Measurements from ENCODE around the gene CXXC5.
A peak's percentile ranks its signal among the peaks of the same experiment; 100 is the strongest.

Gene CXXC5

GRCh38 chr5:139682016-139682975 lies 34.1 kb downstream of the CXXC5 start:
- no peak for DNase-seq (ENCODE audit: low read depth)

DNA sequence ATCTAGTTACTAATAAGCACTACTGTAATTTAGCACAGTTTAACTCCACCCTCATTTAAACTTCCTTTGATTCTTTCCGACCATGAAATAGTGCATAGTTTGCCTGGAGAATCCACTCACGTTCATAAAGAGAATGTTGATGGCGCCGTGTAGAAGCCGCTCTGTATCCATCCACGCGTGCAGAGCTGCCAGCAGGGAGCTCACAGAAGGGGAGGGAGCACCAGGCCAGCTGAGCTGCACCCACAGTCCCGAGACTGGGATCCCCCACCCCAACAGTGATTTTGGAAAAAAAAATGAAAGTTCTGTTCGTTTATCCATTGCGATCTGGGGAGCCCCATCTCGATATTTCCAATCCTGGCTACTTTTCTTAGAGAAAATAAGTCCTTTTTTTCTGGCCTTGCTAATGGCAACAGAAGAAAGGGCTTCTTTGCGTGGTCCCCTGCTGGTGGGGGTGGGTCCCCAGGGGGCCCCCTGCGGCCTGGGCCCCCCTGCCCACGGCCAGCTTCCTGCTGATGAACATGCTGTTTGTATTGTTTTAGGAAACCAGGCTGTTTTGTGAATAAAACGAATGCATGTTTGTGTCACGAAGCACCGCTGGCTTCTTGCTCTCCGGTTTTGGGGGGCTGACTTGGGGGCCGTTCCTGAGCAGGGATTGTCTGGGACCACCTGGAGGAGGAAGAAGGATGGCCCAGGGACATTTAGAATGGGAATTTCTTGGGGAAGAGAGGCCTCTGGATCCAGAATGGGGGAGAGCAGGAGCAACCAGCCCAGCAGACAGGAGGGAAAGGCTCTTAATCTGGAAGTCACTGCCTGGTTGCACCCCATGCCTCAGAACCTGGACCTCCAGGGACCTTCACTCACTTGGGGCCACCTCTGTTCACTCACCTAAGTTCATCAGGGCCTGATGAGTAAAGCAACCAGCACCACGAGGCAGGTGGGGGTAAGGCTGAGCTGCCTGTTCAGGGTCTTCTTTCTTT lies 35.4 kb downstream of the CXXC5 start:
- DNase-seq (ENCODE audit: low read depth), result no peak

- DNase-seq (ENCODE audit: low read depth), result no peak
Measured at GRCh38 chr5:139684350-139684880, 36.3 kb downstream of the CXXC5 start.

DNA sequence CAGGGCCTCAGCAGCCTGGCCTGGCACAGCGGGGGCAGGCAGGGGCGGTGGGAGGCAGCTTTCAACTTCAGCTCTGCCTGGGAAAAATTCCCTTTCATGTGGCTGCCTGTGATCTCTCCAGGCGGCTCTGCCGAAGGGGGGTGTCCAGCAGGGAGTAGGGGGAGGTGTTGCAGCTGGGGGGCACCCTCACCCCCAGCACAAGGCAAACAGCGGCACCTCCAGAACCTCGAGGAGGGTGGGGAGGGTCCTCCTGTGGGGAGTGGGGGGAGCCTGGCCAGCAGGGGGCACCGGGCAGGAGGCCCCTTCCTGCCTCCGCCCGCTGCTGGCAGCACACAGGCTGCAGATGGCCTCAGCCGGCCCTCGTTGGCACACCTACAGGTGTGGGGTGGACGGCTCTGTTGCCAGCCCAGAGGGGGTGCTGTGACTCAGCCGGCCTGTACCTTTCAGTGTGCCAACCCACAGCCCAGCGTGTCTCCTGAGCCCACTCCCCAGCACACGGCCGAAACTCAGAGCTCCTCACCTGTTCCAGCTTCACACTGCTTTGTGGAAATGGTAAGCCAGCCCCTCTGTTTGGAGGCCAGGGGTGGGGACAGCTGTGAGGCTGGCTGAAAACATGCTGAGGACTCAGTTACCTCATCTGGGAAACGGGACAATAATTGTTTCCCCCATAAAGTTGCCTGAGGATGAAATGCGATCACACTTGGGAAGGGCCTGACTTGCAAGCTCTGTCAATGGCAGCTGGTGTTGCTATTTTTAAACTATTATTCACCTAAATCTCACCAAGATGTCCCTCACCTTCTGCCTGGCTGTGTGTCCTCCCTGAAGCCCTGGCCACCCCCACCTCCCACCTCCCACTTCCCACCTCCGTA lies 37.0 kb downstream of the CXXC5 start:
- no peak for DNase-seq (ENCODE audit: low read depth)

DNA sequence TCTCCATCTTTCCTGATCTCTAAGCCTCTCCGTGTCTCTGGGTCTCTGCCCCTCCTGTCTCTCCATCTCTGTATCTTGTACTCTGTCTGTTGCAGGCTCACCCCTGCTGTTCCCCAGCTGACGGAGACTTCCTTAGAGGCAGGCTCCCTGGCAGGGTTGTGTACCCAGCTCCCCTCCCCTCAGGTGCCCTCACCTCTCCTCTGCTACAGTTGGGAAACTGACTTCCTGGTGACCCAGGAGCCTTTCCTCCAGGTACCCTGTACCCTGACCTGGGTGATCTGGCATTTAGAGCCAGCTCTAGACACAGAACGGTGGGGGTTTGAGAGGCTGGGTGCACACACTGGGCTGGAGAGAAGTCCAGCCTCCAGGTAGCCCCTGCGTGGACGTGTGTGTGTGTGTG lies 37.7 kb downstream of the CXXC5 start:
- DNase-seq (ENCODE audit: low read depth), result no peak

DNA sequence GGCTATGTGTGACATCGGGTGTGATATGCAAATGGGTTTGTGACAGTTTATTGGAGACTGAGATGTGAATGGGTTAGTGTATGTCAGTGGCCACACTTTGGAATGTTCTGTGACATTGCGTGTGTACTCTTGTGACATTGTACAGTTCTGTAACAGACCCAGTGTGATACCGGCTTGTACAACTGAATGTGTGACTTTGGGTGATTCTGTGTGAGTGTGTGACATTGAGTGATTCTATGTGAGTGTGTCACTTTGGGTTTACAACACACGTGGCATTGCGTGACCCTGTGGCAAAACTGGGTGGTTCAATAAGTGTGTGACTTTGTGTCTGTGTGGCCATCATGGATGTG lies 38.2 kb downstream of the CXXC5 start:
- no peak for DNase-seq (ENCODE audit: low read depth)

- DNase-seq (ENCODE audit: low read depth), result no peak
Measured at GRCh38 chr5:139686706-139687441, 38.7 kb downstream of the CXXC5 start.

DNA sequence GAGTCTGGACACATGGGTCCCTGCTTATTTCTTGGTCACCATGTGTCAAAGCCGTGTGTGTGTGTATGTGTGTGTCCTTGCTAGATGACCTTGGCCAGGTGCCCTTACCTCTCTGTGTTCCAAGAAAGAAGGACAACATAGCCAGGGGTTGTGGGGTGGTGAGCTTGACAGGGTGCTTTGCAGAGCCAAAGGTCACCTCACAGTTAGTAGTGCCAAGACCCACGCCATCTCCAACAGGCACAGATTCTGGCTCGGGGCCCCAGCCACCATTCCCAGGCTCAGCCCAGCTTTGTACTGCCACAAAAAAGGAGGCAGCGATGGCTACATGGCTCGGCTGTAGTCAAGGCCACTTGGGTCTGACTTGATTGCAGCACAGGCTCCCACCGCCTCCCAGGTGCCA lies 39.5 kb downstream of the CXXC5 start:
- DNase-seq (ENCODE audit: low read depth), result no peak

- DNase-seq (ENCODE audit: low read depth), result no peak
Measured at GRCh38 chr5:139688088-139688702, 40.0 kb downstream of the CXXC5 start.

- DNase-seq (ENCODE audit: low read depth), result no peak
Measured at GRCh38 chr5:139688751-139689372, 40.7 kb downstream of the CXXC5 start.

GRCh38 chr5:139689631-139690063 lies 41.5 kb downstream of the CXXC5 start:
- no peak for DNase-seq (ENCODE audit: low read depth)

DNA sequence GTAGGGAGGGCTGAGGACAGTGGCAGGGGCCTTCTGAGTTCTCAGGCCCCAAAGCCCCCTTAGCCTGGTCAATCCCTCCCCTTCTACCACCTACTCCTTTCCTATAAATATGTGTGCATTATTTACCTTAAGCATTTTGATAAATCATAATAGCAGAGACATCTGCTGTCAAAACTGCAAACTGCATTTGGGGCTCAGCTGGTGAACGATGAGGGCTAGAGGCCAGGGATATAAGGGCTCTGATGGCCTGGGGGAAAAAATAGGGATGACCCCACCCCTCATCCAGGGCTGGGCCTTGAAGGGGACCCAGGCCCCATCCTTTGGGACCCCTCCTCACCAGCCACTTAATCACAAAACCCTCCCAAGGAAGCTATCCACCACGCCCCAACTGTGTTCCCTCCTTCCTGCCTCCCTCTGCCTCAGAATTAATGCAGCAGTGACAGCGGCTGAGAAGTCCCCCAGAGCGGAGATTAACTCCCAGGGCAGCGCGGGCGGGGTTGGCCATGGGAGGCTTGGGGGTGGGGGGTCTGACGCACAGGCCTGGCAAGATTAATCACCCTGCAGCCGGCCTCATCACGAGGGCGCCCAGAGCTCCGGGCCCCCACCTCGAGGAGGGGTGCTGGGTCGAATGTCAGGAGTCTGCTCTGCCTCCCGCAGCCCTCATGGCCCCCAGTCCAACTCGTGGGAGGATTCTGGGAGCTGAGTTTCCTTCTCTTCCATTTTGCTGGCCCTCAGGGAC lies 42.1 kb downstream of the CXXC5 start:
- DNase-seq (ENCODE audit: low read depth), result peak; percentile 64

DNA sequence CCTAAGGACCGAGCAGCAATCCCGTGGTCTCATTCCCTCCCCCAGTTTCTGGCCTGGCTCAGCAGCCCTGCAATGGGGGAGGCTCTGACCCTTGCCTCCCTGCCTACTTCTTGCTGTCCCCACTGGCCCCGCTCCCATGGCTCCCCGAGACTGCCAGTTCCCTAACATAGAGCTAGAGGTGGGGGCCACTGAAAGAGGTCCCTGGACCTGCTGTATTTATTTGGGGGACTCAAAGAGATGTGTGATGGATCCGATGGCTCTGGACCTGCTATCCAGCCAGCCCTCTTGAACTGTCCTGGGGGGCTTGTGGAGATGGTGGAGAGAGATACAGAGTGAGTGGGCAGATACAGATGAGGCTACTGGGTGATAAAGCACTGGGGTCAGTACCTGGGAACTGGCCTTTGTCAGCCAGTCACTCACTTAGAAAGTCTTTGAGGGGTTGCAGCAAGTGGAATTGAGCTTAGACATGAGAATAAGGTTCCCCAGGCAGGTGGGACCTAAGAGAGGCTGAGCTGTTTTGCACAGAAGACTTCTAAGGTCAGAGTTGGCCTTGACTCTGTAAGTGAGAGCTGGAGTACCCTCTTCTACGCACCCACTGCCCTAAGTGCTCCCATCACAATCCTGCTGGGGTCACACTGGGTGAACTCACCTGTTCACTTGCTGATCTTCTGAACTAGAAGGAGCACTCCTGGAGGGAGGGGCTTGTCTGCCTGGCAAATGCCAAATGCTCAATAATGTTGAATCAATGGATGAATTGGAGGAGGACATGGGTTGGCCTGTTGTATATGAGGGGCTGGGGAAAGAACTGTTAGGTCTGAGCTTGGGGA lies 42.9 kb downstream of the CXXC5 start:
- no peak for DNase-seq (ENCODE audit: low read depth)

- no peak for DNase-seq (ENCODE audit: low read depth)
Measured at GRCh38 chr5:139692148-139692547, 44.0 kb downstream of the CXXC5 start.

DNA sequence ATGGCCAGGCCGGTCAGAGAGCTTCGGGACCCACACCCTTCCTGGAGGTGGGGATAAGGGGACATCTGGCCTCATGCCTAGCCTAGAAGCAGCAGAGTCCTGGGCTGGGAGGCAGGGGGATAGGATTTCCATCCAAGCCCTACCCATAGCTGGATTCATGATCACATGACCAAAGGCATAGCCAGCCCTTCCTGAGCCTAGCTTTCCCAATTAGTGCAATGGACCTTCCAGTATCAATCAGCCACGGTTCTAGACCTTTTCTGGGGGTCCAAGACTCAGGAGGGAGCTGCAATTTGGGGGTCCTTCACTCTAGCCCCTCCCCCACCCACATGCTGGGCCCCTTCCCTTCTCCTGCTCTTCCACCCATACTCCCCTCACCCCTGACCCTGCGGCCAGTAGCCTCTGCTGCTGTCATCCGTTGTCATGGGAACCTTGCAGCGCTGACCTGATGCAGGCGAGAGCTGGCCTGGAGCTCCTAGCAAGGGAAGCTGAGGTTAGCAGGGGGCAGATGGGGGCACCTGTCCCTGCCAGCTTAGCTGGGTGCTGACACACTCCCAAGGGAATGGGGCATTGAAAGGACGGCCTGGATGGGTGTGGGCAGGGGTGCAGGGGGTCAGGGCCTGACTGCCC lies 44.6 kb downstream of the CXXC5 start:
- DNase-seq (ENCODE audit: low read depth), result no peak

GRCh38 chr5:139693676-139694364 lies 45.7 kb downstream of the CXXC5 start:
- DNase-seq (ENCODE audit: low read depth), result no peak

DNA sequence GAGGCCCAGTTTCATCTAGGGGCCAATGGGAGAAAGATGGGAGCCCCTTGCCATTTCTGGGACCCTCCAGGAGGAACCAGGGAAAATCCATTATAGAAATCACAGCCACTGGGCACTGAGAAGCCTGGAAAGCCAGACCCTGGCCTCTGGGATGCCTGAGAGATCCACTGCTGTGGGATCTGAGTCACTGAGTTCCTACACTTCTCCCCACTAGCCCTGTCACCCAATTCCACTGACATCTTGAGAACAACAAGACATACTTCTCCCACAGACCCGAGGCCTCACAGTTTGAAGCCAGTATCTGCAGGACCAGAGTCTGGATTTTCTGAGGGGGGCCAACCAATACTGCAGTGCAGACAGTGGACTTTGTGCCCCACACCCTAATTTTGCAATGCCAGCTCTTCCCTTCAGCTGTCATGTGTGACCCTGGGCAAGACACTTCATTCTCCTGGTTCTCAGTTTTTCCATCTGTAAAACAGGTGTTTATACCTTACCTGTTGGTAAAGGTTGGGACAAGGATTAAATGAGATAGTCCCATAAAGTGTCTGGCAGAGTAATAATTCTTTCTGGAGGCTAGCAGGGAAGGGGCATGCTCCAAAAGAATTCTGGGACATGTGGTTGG lies 46.5 kb downstream of the CXXC5 start:
- DNase-seq (ENCODE audit: low read depth), result no peak

Measured in stromal cell of bone marrow (primary cell).